ENCODE data around the gene SLC16A12.

- TF ChIP-seq EP300 (IDR thresholded peaks at IDR 0.05; ENCODE audit: low read depth in 2 of 2, low read length in 2 of 2) (no peak), EP300 (CRISPR knock-in tag; IDR thresholded peaks at IDR 0.05; ENCODE audit: borderline replicate concordance) (no peak), POLR2AphosphoS5 (IDR thresholded peaks at IDR 0.05; ENCODE audit: low read depth, low read length) (no peak), ZNF569 (CRISPR knock-in tag; IDR thresholded peaks at IDR 0.05; ENCODE audit: borderline replicate concordance) (no peak), ZNF329 (CRISPR knock-in tag; IDR thresholded peaks at IDR 0.05; ENCODE audit: low read depth) (no peak), YY1 (IDR thresholded peaks at IDR 0.05; ENCODE audit: insufficient read depth, insufficient replicate concordance, low read depth, low read length) (no peak), MAFK (conservative IDR thresholded peaks at IDR 0.05 in 1 of 2, IDR thresholded peaks at IDR 0.05 in 1 of 2; ENCODE audit: low read length in 2 of 2) (no peak), CTCF (CRISPR knock-in tag; IDR thresholded peaks at IDR 0.05) (no peak), ZNF230 (CRISPR knock-in tag; IDR thresholded peaks at IDR 0.05) (no peak), REST (IDR thresholded peaks at IDR 0.05; ENCODE audit: borderline replicate concordance in 1 of 2, low read depth in 1 of 2, low read length in 2 of 2) (no peak)
These were observed 44.8 kb upstream of the SLC16A12 start for GRCh38 chr10:89580243-89580642.
